HFFc6 (cell line): Measurements from ENCODE around the gene MAST3. TPM values are rescaled to one million over a fixed set of nuclear protein-coding genes. Genes with fewer than 3 reads are reported as not detected.

Experiments used
- DNase-seq: peaks from one replicate; pipeline ENCODE4 v3.0.0-alpha.2; 2018
- H3K27ac Mint-ChIP-seq: 2 replicates; pipeline ENCODE4 v1.8.0; 2020; ENCODE audit warnings: mild to moderate bottlenecking, mixed read lengths
- H3K27me3 Mint-ChIP-seq: 2 replicates; pipeline ENCODE4 v1.8.0; 2021; ENCODE audit warnings: mild to moderate bottlenecking, moderate library complexity, mixed read lengths; ENCODE audit not compliant: insufficient read depth
- H3K36me3 Mint-ChIP-seq: 2 replicates; pipeline ENCODE4 v1.8.0; 2021; ENCODE audit warnings: low read depth, mixed read lengths
- H3K4me1 Mint-ChIP-seq: 2 replicates; pipeline ENCODE4 v1.8.0; 2020; ENCODE audit warnings: low read depth, mixed read lengths
- H3K4me3 Mint-ChIP-seq: 2 replicates; pipeline ENCODE4 v1.8.0; 2020; ENCODE audit warnings: mild to moderate bottlenecking, moderate library complexity, mixed read lengths
- H3K9me3 Mint-ChIP-seq: 2 replicates; pipeline ENCODE4 v1.8.0; 2020; ENCODE audit warnings: mild to moderate bottlenecking, mixed read lengths
- CTCF ChIP-seq: fragments of 200-600 bp; sonication (generic); IDR thresholded peaks from 2 replicates; pipeline ENCODE4 v1.5.0; 2021; ENCODE audit warnings: antibody characterized with exemption, mild to moderate bottlenecking
- total RNA-seq, 6 experiments: library from RNA; stranded (reverse); fragmentation: NEBNext Ultra II Directional; extraction: Animal tissue kit (Norgen Biotek cat#: 25700); gene quantifications; 2 replicates in 1 of 6; 3 replicates in 5 of 6; pipeline ENCODE4 v1.2.3, GENCODE V29; 2021

MAST3 gene
- total RNA-seq, 6 experiments from 2014 or later: 12.2 to 17.4 (median 13.2) TPM

- no peak for DNase-seq
- Mint-ChIP-seq H3K4me3 (peak within 1 kb of the TSS; percentile 89), H3K36me3 (peaks cover 5% of the 10 kb centered on the region), H3K27me3 (peaks cover 6% of the 10 kb centered on the region), H3K4me1 (peaks cover 11% of the 10 kb centered on the region), H3K27ac (peak within 1 kb of the TSS; percentile 9; the same call in 1 of the 2 replicates), H3K9me3 (no peaks in the 10 kb centered on the region)
- TF ChIP-seq CTCF: no peak
Measured at GRCh38 chr19:18173572-18174288, 76.2 kb downstream of the MAST3 start, which contains the start of gene IFI30. IFI30 (plus strand) TSS chr19:18173813; CDS start chr19:18173842, 29 bp downstream.

GRCh38 chr19:18174983-18175382 lies 77.4 kb downstream of the MAST3 start:
- H3K4me1 Mint-ChIP-seq: peaks cover 11% of the 10 kb centered on the region
- no peak overlapping the region for H3K27ac Mint-ChIP-seq
- no peak for DNase-seq
- H3K36me3 Mint-ChIP-seq: peaks cover 5% of the 10 kb centered on the region; the same call in 1 of the 2 replicates
- no peak overlapping the region for H3K4me3 Mint-ChIP-seq
- H3K9me3 Mint-ChIP-seq: no peaks in the 10 kb centered on the region
- no peak for TF ChIP-seq CTCF
- peaks cover 6% of the 10 kb centered on the region for H3K27me3 Mint-ChIP-seq

GRCh38 chr19:18176367-18177310 lies 79.1 kb downstream of the MAST3 start:
- H3K27me3 Mint-ChIP-seq: peaks cover 6% of the 10 kb centered on the region
- no peak for DNase-seq
- H3K27ac Mint-ChIP-seq: no peak overlapping the region
- no peaks in the 10 kb centered on the region for H3K36me3 Mint-ChIP-seq
- H3K4me3 Mint-ChIP-seq: no peak overlapping the region
- no peaks in the 10 kb centered on the region for H3K9me3 Mint-ChIP-seq
- TF ChIP-seq CTCF: no peak
- H3K4me1 Mint-ChIP-seq: peaks cover 11% of the 10 kb centered on the region

- DNase-seq: no peak
- peaks cover 8% of the 10 kb centered on the region for H3K27me3 Mint-ChIP-seq
- H3K4me1 Mint-ChIP-seq: peaks cover 6% of the 10 kb centered on the region
- H3K27ac Mint-ChIP-seq: no peak overlapping the region
- no peak for TF ChIP-seq CTCF
- no peaks in the 10 kb centered on the region for H3K9me3 Mint-ChIP-seq
- no peaks in the 10 kb centered on the region for H3K36me3 Mint-ChIP-seq
- no peak overlapping the region for H3K4me3 Mint-ChIP-seq
Measured at GRCh38 chr19:18179957-18180356, 82.4 kb downstream of the MAST3 start.

GRCh38 chr19:18183529-18183928 lies 86.0 kb downstream of the MAST3 start:
- Mint-ChIP-seq H3K4me3 (no peak overlapping the region), H3K27ac (no peak overlapping the region), H3K27me3 (peaks cover 7% of the 10 kb centered on the region), H3K4me1 (no peaks in the 10 kb centered on the region), H3K9me3 (no peaks in the 10 kb centered on the region), H3K36me3 (no peaks in the 10 kb centered on the region)
- no peak for DNase-seq
- no peak for TF ChIP-seq CTCF
